ENCODE data around the gene TMEM184B.

DNA sequence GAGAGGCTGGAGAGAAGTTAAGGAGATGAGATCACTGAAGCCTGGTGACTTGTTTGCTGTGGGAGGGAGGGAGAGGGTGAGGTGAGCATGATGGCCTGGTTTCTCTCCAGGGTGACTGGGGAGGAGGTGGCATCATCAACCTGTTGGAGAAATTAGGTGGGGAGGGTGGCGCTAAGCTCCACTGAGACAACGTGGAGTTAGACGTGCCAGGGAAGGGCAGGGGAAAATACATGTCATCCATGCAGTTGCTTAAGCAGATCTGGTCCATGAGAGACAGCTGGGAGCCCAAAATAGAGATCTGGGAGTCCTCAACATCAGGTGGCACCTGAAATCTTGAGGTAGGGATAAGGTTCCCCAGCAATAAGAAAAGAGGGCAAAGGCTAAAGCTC lies 80.3 kb downstream of the TMEM184B start:
- TF ChIP-seq POLR2A (IDR thresholded peaks at IDR 0.05): no peak
- TF ChIP-seq, protein P1, sequence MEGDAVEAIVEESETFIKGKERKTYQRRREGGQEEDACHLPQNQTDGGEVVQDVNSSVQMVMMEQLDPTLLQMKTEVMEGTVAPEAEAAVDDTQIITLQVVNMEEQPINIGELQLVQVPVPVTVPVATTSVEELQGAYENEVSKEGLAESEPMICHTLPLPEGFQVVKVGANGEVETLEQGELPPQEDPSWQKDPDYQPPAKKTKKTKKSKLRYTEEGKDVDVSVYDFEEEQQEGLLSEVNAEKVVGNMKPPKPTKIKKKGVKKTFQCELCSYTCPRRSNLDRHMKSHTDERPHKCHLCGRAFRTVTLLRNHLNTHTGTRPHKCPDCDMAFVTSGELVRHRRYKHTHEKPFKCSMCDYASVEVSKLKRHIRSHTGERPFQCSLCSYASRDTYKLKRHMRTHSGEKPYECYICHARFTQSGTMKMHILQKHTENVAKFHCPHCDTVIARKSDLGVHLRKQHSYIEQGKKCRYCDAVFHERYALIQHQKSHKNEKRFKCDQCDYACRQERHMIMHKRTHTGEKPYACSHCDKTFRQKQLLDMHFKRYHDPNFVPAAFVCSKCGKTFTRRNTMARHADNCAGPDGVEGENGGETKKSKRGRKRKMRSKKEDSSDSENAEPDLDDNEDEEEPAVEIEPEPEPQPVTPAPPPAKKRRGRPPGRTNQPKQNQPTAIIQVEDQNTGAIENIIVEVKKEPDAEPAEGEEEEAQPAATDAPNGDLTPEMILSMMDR (IDR thresholded peaks at IDR 0.05): no peak
- no peak for TF ChIP-seq POLR2AphosphoS5 (IDR thresholded peaks at IDR 0.05)
